Measurements from ENCODE around the gene ANO6. TPM values are rescaled to one million over a fixed set of nuclear protein-coding genes. Genes with fewer than 3 reads are reported as not detected.

Gene ANO6
- total RNA-seq, 3 donors from 2014 or later (not counting 1 experiment from before 2014, with no cell fraction given), result 26.6 to 31.0 (median 30.4) TPM

DNA sequence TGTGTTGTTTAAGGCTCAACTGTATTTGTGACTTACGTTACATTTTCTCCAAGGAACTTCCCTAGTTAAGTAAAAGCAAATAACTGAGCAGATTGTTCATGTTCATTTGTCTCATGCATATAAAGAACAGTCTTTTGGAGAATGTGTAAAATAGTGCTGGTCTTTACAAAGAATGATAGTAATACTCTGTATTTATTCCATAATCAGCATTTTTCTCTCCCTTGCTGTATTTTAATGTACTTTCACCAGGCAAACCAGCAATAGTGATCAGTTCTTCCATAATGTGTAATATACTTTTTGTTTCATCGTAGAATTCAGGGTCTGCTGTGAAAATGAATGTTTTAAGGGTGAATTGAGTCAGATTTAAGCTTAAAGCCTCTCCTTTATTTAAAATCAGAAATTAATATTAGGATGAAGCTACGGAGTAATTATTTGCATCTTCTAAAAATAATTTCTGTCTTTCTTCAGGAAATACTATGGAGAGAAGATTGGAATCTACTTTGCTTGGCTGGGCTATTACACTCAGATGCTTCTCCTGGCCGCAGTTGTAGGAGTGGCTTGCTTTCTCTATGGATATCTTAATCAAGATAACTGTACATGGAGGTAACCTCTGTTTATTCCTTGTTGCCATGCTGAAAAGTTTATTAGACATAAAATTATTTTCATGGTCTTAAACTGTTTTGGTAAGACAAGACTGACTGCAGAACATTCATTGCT, 141.1 kb downstream of the ANO6 start:
- DNase-seq (no peak), ATAC-seq (no peak)
- TF ChIP-seq, protein P1, sequence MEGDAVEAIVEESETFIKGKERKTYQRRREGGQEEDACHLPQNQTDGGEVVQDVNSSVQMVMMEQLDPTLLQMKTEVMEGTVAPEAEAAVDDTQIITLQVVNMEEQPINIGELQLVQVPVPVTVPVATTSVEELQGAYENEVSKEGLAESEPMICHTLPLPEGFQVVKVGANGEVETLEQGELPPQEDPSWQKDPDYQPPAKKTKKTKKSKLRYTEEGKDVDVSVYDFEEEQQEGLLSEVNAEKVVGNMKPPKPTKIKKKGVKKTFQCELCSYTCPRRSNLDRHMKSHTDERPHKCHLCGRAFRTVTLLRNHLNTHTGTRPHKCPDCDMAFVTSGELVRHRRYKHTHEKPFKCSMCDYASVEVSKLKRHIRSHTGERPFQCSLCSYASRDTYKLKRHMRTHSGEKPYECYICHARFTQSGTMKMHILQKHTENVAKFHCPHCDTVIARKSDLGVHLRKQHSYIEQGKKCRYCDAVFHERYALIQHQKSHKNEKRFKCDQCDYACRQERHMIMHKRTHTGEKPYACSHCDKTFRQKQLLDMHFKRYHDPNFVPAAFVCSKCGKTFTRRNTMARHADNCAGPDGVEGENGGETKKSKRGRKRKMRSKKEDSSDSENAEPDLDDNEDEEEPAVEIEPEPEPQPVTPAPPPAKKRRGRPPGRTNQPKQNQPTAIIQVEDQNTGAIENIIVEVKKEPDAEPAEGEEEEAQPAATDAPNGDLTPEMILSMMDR (IDR thresholded peaks at IDR 0.05), result no peak
- Histone ChIP-seq H3K27ac (ENCODE audit: low read length) (no peak overlapping the region), H3K4me1 (ENCODE audit: control insufficient read depth, insufficient read depth, low read length) (no peaks in the 10 kb centered on the region), H3K27me3 (ENCODE audit: control insufficient read depth, insufficient read depth, low read length) (no peaks in the 10 kb centered on the region), H3K9me3 (ENCODE audit: control insufficient read depth, insufficient read depth, low read length) (no peaks in the 10 kb centered on the region), H3K4me3 (ENCODE audit: low read length) (no peak overlapping the region), H3K36me3 (ENCODE audit: control insufficient read depth, insufficient read depth, low read length) (peaks cover 4% of the 10 kb centered on the region)
- H3K9me3 Mint-ChIP-seq, result no peaks in the 10 kb centered on the region
- no peak overlapping the region for H3K4me3 Mint-ChIP-seq
- peaks cover 17 to 20% of the 10 kb centered on the region in 2 donors for H3K4me1 Mint-ChIP-seq
- H3K36me3 Mint-ChIP-seq, result peaks cover 15% of the 10 kb centered on the region
- 100% methylated on average over 2 of the region's 4 CpGs for WGBS (ENCODE audit: insufficient coverage)
- H3K27me3 Mint-ChIP-seq (ENCODE audit: low read depth in 2 of 2), result no peaks in the 10 kb centered on the region
- intact Hi-C loops (cut with micrococcal nuclease), result no loop called here
- no peak overlapping the region for H3K27ac Mint-ChIP-seq

DNA sequence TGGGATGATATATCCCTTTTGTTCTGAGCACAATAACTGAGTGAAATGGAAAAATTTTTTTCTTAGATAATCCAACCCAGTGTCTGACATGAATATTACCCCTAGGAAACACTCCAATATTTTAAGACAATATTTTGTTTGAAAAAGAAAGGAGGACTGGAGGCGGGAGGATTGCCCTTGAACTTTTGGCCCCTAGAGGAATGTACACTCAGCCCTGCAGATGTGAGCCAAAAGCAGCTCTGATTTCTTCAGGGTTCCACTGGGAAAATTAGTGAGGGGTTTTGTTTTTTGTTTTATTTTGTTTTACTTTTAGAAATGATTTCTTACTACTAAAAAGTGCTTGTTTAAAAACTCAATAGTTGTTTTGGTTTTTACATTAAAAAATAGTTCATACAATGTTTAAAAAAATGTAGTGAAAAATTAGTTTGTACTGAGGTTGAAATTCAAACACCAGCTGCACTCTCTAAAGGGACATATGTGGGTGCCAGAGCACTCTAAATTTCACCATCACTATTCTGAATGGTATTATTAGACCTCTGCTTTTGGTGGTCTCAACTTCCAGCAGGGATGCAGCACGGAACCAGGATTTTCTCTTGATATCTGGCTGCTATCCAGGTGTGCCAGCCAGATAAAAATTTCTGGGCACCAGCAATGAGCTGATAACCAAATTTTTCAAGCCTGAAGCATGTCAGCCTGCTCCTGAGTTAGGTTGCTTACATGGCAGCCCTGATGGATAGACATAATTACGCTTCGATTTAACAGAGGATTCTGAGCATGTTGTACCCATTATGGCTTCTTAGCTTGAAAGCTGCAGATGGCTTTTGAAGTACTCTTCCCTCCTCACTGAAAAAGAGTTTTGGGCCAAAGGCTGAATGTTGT, 141.9 kb downstream of the ANO6 start:
- Histone ChIP-seq H3K4me3 (ENCODE audit: low read length) (no peak overlapping the region), H3K36me3 (ENCODE audit: control insufficient read depth, insufficient read depth, low read length) (peaks cover 4% of the 10 kb centered on the region), H3K9me3 (ENCODE audit: control insufficient read depth, insufficient read depth, low read length) (no peaks in the 10 kb centered on the region), H3K27me3 (ENCODE audit: control insufficient read depth, insufficient read depth, low read length) (no peaks in the 10 kb centered on the region), H3K27ac (ENCODE audit: low read length) (no peak overlapping the region), H3K4me1 (ENCODE audit: control insufficient read depth, insufficient read depth, low read length) (no peaks in the 10 kb centered on the region)
- Mint-ChIP-seq H3K4me1 (peaks cover 17 to 20% of the 10 kb centered on the region in 2 donors), H3K36me3 (peaks cover 23% of the 10 kb centered on the region), H3K27ac (no peak overlapping the region), H3K27me3 (ENCODE audit: low read depth in 2 of 2) (no peaks in the 10 kb centered on the region), H3K4me3 (no peak overlapping the region), H3K9me3 (peaks cover 0 to 4% of the 10 kb centered on the region in 2 donors)
- 96% methylated on average over 4 of the region's 4 CpGs for WGBS (ENCODE audit: insufficient coverage)
- DNase-seq (no peak), ATAC-seq (no peak)
- TF ChIP-seq, protein P1 (IDR thresholded peaks at IDR 0.05), result no peak
- intact Hi-C loops (cut with micrococcal nuclease), result no loop called here

DNA sequence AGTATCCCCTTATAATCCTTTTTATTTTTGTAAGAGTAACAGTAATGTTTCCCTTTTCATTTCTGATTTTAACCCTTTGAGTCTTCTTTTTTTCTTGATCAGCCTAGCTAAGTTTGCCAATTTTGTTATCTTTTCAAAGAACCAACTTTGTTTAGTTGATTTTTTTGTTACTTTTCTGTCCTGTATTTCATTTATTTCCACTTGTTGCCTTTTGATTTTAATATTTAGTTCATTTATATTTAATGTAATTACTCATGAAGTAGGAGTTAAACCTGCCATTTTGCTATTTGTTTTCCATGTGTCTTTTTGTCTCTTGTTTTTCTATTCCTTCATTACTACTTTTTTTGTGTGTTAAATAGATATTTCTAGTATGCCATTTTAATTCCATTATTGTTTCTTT, 146.4 kb downstream of the ANO6 start:
- no peak for ATAC-seq
- Mint-ChIP-seq H3K27me3 (ENCODE audit: low read depth in 2 of 2) (no peaks in the 10 kb centered on the region), H3K9me3 (peaks cover 8 to 11% of the 10 kb centered on the region in 2 donors), H3K4me1 (peaks cover 6 to 16% of the 10 kb centered on the region in 2 donors), H3K4me3 (no peak overlapping the region), H3K36me3 (peaks cover 54% of the 10 kb centered on the region), H3K27ac (no peak overlapping the region)
- Histone ChIP-seq H3K4me3 (ENCODE audit: low read length) (no peak overlapping the region), H3K9me3 (ENCODE audit: control insufficient read depth, insufficient read depth, low read length) (peaks cover 12% of the 10 kb centered on the region), H3K36me3 (ENCODE audit: control insufficient read depth, insufficient read depth, low read length) (peaks cover 4% of the 10 kb centered on the region), H3K4me1 (ENCODE audit: control insufficient read depth, insufficient read depth, low read length) (no peaks in the 10 kb centered on the region), H3K27ac (ENCODE audit: low read length) (no peak overlapping the region), H3K27me3 (ENCODE audit: control insufficient read depth, insufficient read depth, low read length) (no peaks in the 10 kb centered on the region)
- intact Hi-C loops (cut with micrococcal nuclease), result no loop called here
- DNase-seq, result no peak
- TF ChIP-seq, protein P1 (IDR thresholded peaks at IDR 0.05), result no peak
